MM.1S (cell line): ENCODE data around the gene NTRK1.

ENCODE experiments used
- CTCF ChIP-seq: fragments of 300-600 bp; sonication (generic); IDR thresholded peaks from 2 replicates; pipeline ENCODE4 v1.5.1; 2016; ENCODE audit warnings: antibody characterized with exemption, low read length, mixed read lengths
- EZH2 ChIP-seq: fragments of 300-600 bp; sonication (generic); optimal IDR thresholded peaks from 2 replicates; pipeline ENCODE3; 2017; ENCODE audit warnings: low read depth, mild to moderate bottlenecking, antibody characterized with exemption, low read length, mixed read lengths
- EZH2phosphoT487 ChIP-seq: fragments of 300-600 bp; sonication (generic); IDR thresholded peaks from 2 replicates; pipeline ENCODE4 v1.6.1; 2018; ENCODE audit warnings: antibody characterized with exemption, low read length

- TF ChIP-seq EZH2phosphoT487 (no peak), EZH2 (no peak), CTCF (no peak)
Measured at GRCh38 chr1:156909671-156910070, 49.0 kb downstream of the NTRK1 start.
